H1 (cell line): ENCODE results near the gene MAST2. TPM values are rescaled to one million over a fixed set of nuclear protein-coding genes. Genes with fewer than 3 reads are reported as not detected.

Source experiments
- CTCF ChIA-PET: fragments of 300-600 bp; sonication (Branson Sonifier 250); formaldehyde crosslinking; loops from one replicate; lab custom pipeline; 2021; ENCODE audit not compliant: partially characterized antibody; lab: Charles Lee
- POLR2A ChIA-PET: fragments of 300-600 bp; sonication (Branson Sonifier 250); formaldehyde crosslinking; loops from one replicate; lab custom pipeline; 2021; ENCODE audit warnings: inconsistent platforms; ENCODE audit not compliant: partially characterized antibody; lab: Charles Lee
- DNase-seq, 2 experiments: peaks; one replicate each; pipeline versions ENCODE4 v3.0.0 to v3.0.0-alpha.2; 2010 to 2022; ENCODE audit warnings: low spot score in 2 of 2, low read depth in 1 of 2, mixed read lengths in 1 of 2
- FAIRE-seq: peaks from 2 replicates; lab custom pipeline; 2011; peaks lifted over from hg19 to GRCh38; lab: Jason Lieb, UNC
- H2AFZ ChIP-seq: 2 replicates; pipeline ENCODE4 v1.8.1; 2012; ENCODE audit warnings: low read length, inconsistent platforms
- H2AK5ac ChIP-seq: 2 replicates; pipeline ENCODE4 v1.6.1; 2013; ENCODE audit warnings: low read depth, low read length
- H2BK120ac ChIP-seq: replicated peaks from 2 replicates; pipeline ENCODE3; 2013; ENCODE audit warnings: low read depth, low read length, inconsistent platforms
- H2BK12ac ChIP-seq: 2 replicates; pipeline ENCODE4 v1.6.1; 2013; ENCODE audit warnings: low read depth, low read length
- H2BK15ac ChIP-seq: 2 replicates; pipeline ENCODE4 v1.6.1; 2013; ENCODE audit warnings: low read length
- H2BK20ac ChIP-seq: 2 replicates; pipeline ENCODE4 v1.6.1; 2013; ENCODE audit warnings: low read length
- H2BK5ac ChIP-seq: 2 replicates; pipeline ENCODE4 v1.6.1; 2013; ENCODE audit warnings: low read depth, low read length
- H3K14ac ChIP-seq: 2 replicates; pipeline ENCODE4 v1.6.1; 2013; ENCODE audit warnings: inconsistent platforms; ENCODE audit not compliant: insufficient read length
- H3K18ac ChIP-seq: 2 replicates; pipeline ENCODE4 v1.6.1; 2013; ENCODE audit warnings: low read length; ENCODE audit errors: extremely low read depth
- H3K23ac ChIP-seq: 2 replicates; pipeline ENCODE4 v1.6.1; 2013; ENCODE audit warnings: inconsistent platforms; ENCODE audit not compliant: insufficient read length
- H3K23me2 ChIP-seq: 2 replicates; pipeline ENCODE4 v1.6.1; 2013; ENCODE audit warnings: low read depth, low read length
- H3K27ac ChIP-seq: 2 replicates; pipeline ENCODE4 v1.6.1; 2011; ENCODE audit warnings: low read depth, low read length, inconsistent platforms
- H3K27me3 ChIP-seq, 4 experiments: replicated peaks in 1 of 4; 1 replicate in 1 of 4; 2 replicates in 3 of 4; pipeline versions ENCODE4 v1.6.1 to v1.8.1; 2011 to 2013; ENCODE audit warnings: low read length in 3 of 4, mild to moderate bottlenecking in 3 of 4, inconsistent platforms in 2 of 4, mixed read lengths in 2 of 4, moderate library complexity in 1 of 4; ENCODE audit not compliant: control insufficient read depth in 3 of 4, insufficient read depth in 3 of 4; ENCODE audit errors: extremely low read depth in 1 of 4
- H3K36me3 ChIP-seq, 4 experiments: 2 replicates each; pipeline versions ENCODE4 v1.6.1 to v1.8.1; 2011 to 2013; ENCODE audit warnings: mild to moderate bottlenecking in 4 of 4, low read length in 3 of 4, moderate library complexity in 2 of 4, control low read depth in 1 of 4, inconsistent platforms in 1 of 4; ENCODE audit not compliant: insufficient read depth in 4 of 4, control insufficient read depth in 2 of 4
- H3K4ac ChIP-seq: replicated peaks from 2 replicates; pipeline ENCODE3; 2013; ENCODE audit warnings: low read length, low read depth, mixed read lengths, inconsistent platforms; ENCODE audit not compliant: insufficient read length
- H3K4me1 ChIP-seq, 4 experiments: replicated peaks in 1 of 4; 1 replicate in 1 of 4; 2 replicates in 3 of 4; pipeline versions ENCODE4 v1.6.1 to v1.8.1; 2011 to 2013; ENCODE audit warnings: low read length in 3 of 4, inconsistent platforms in 2 of 4, mixed read lengths in 1 of 4; ENCODE audit not compliant: insufficient read depth in 4 of 4, control insufficient read depth in 3 of 4
- H3K4me2 ChIP-seq, 2 experiments: 2 replicates each; pipeline versions ENCODE4 v1.6.1 to v1.8.1; 2011 to 2013; ENCODE audit warnings: low read depth in 2 of 2, low read length in 2 of 2, control low read depth in 1 of 2, inconsistent platforms in 1 of 2, mild to moderate bottlenecking in 1 of 2; ENCODE audit not compliant: insufficient read depth in 1 of 2
- H3K4me3 ChIP-seq, 4 experiments: fragments of 200-600, 300-600 bp in 1 of 4; sonication (generic), shearing (Covaris generic), sonication (Bioruptor Twin) in 1 of 4; 2 replicates each; pipeline versions ENCODE4 v1.5.1 to v1.8.1; 2011 to 2016; ENCODE audit warnings: low read length in 4 of 4, low read depth in 3 of 4, control low read depth in 2 of 4, inconsistent platforms in 2 of 4, mild to moderate bottlenecking in 2 of 4, mixed read lengths in 1 of 4, moderate library complexity in 1 of 4; ENCODE audit not compliant: insufficient read depth in 2 of 4; ENCODE audit errors: extremely low read depth in 1 of 4
- H3K56ac ChIP-seq: replicated peaks from 2 replicates; pipeline ENCODE3; 2013; ENCODE audit warnings: low read depth, mild to moderate bottlenecking, mixed read lengths, low read length, inconsistent platforms; ENCODE audit not compliant: insufficient read length
- H3K79me1 ChIP-seq: 2 replicates; pipeline ENCODE4 v1.6.1; 2013; ENCODE audit warnings: low read depth, low read length, control low read depth
- H3K79me2 ChIP-seq, 2 experiments: 2 replicates each; pipeline versions ENCODE4 v1.6.1 to v1.8.1; 2012 to 2013; ENCODE audit warnings: low read length in 2 of 2, mild to moderate bottlenecking in 2 of 2, inconsistent platforms in 1 of 2; ENCODE audit not compliant: insufficient read depth in 2 of 2, control insufficient read depth in 1 of 2
- H3K9ac ChIP-seq, 4 experiments: replicated peaks in 1 of 4; 1 replicate in 1 of 4; 2 replicates in 3 of 4; pipeline versions ENCODE4 v1.6.1 to v1.8.1; 2011 to 2013; ENCODE audit warnings: low read depth in 3 of 4, low read length in 3 of 4, control low read depth in 2 of 4, mild to moderate bottlenecking in 2 of 4, moderate library complexity in 2 of 4, inconsistent platforms in 1 of 4; ENCODE audit errors: extremely low read depth in 1 of 4
- H3K9me3 ChIP-seq, 2 experiments: 2 replicates each; pipeline versions ENCODE4 v1.6.1 to v1.8.1; 2012 to 2013; ENCODE audit warnings: mild to moderate bottlenecking in 2 of 2, moderate library complexity in 2 of 2, control low read depth in 1 of 2, inconsistent platforms in 1 of 2, low read depth in 1 of 2, low read length in 1 of 2, mixed read lengths in 1 of 2; ENCODE audit not compliant: insufficient read depth in 2 of 2
- H4K20me1 ChIP-seq, 2 experiments: replicated peaks in 1 of 2; 2 replicates each; pipeline versions ENCODE3 to v1.8.1; 2011 to 2013; ENCODE audit warnings: inconsistent platforms in 2 of 2, low read length in 2 of 2, mild to moderate bottlenecking in 1 of 2; ENCODE audit not compliant: insufficient read depth in 2 of 2, control insufficient read depth in 1 of 2
- H4K5ac ChIP-seq: 2 replicates; pipeline ENCODE4 v1.6.1; 2013; ENCODE audit warnings: low read length, low read depth, mixed read lengths, inconsistent platforms; ENCODE audit not compliant: insufficient read length
- H4K8ac ChIP-seq: 2 replicates; pipeline ENCODE4 v1.8.0; 2013; ENCODE audit warnings: mild to moderate bottlenecking, moderate library complexity, low read length, inconsistent platforms; ENCODE audit not compliant: insufficient read depth; ENCODE audit errors: extremely low read depth
- H4K91ac ChIP-seq: replicated peaks from 2 replicates; pipeline ENCODE3; 2013; ENCODE audit warnings: low read length, mixed read lengths, inconsistent platforms; ENCODE audit not compliant: insufficient read length
- SUZ12 ChIP-seq: fragments of 200-600 bp; sonication (generic); IDR thresholded peaks from 2 replicates; pipeline ENCODE4 v1.6.1; 2012; ENCODE audit warnings: mild to moderate bottlenecking, inconsistent platforms, low read length, moderate library complexity, mixed read lengths
- WGBS, 2 experiments: shearing (Covaris generic) in 1 of 2; methylation state at CpG; one replicate each; pipeline versions ENCODE4 v1.1.6 to v1.1.7; 2013 to 2015; ENCODE audit warnings: low lambda C conversion rate in 2 of 2, mixed read lengths in 2 of 2, inconsistent platforms in 1 of 2, low coverage in 1 of 2, missing lambda C conversion rate in 1 of 2; ENCODE audit not compliant: insufficient replicate concordance in 2 of 2, insufficient coverage in 1 of 2, insufficient read length in 1 of 2; ENCODE audit errors: extremely low coverage in 1 of 2, missing lambda C conversion rate in 1 of 2; 5-methylcytosine and 5-hydroxymethylcytosine counted together
- polyA plus RNA-seq, 7 experiments: library from polyadenylated mRNA; depleted of rRNA in 3 of 7; stranded (reverse) in 5 of 7; unstranded in 2 of 7; fragments of >200 nt in 5 of 7; fragments of 200-250 nt in 2 of 7; gene quantifications; 1 replicate in 5 of 7; 2 replicates in 1 of 7; 4 replicates in 1 of 7; pipeline versions ENCODE4 v1.2.1 to v1.2.3, GENCODE V29; 2011 to 2013; ENCODE audit warnings: missing spikeins in 2 of 7, mixed read lengths in 2 of 7
- total RNA-seq: library from RNA; stranded (reverse); fragmentation: NEBNext Ultra II Directional; extraction: Animal tissue kit (Norgen Biotek cat#: 25700); gene quantifications from 2 replicates; pipeline ENCODE4 v1.2.1, GENCODE V29; 2021

Gene MAST2
- total and polyA plus RNA-seq, 2 of the 8 experiments (the other 6 are each of a cell fraction or from before 2014, with no cell fraction given): 20.5 to 35.4 TPM

DNA sequence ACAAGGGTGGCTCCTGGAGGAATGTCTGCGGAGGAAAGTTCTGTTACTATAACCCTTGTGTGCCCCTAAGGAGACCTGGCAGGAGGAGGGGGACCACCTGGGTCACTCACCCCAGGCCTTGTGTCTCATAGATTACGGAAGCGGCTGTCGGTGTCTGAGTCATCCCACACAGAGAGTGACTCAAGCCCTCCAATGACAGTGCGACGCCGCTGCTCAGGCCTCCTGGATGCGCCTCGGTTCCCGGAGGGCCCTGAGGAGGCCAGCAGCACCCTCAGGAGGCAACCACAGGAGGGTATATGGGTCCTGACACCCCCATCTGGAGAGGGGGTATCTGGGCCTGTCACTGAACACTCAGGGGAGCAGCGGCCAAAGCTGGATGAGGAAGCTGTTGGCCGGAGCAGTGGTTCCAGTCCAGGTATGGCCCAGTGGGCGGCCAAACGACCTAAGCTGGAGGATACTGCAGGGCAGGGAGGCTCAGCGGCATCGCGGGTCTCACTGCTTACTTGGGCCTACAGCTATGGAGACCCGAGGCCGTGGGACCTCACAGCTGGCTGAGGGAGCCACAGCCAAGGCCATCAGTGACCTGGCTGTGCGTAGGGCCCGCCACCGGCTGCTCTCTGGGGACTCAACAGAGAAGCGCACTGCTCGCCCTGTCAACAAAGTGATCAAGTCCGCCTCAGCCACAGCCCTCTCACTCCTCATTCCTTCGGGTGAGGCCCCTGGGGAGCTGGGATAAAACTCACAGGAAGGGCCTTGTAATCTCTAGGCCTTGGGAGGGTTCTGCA lies 227.7 kb downstream of the MAST2 start:
- H3K56ac ChIP-seq: no peak overlapping the region
- no peak overlapping the region for H3K14ac ChIP-seq
- no peak overlapping the region for H2BK15ac ChIP-seq
- H2AFZ ChIP-seq: no peak overlapping the region
- no peak overlapping the region for H3K4ac ChIP-seq
- TF ChIP-seq SUZ12: no peak
- H3K9me3 ChIP-seq: no peaks in the 10 kb centered on the region
- no peak overlapping the region for H2AK5ac ChIP-seq
- no peak overlapping the region for H2BK20ac ChIP-seq
- DNase-seq: no peak
- no peaks in the 10 kb centered on the region for H3K23me2 ChIP-seq
- no peaks in the 10 kb centered on the region for H3K4me1 ChIP-seq
- FAIRE-seq: no peak
- no peak overlapping the region for H4K5ac ChIP-seq
- H3K79me2 ChIP-seq: no peaks in the 10 kb centered on the region
- POLR2A ChIA-PET: no interaction called here
- H2BK5ac ChIP-seq: no peak overlapping the region
- H4K20me1 ChIP-seq: peaks cover 0 to 2% of the 10 kb centered on the region in 2 experiments
- no peak overlapping the region for H3K23ac ChIP-seq
- no peaks in the 10 kb centered on the region for H3K79me1 ChIP-seq
- H2BK12ac ChIP-seq: no peak overlapping the region
- no peak overlapping the region for H3K4me3 ChIP-seq
- H3K4me2 ChIP-seq: no peak overlapping the region
- H3K9ac ChIP-seq: no peak overlapping the region
- H3K36me3 ChIP-seq: peaks cover 2 to 31% (median 14%) of the 10 kb centered on the region in 4 experiments; a peak in 7 of 8 replicates
- H4K8ac ChIP-seq: no peak overlapping the region
- no peak overlapping the region for H2BK120ac ChIP-seq
- no peak overlapping the region for H4K91ac ChIP-seq
- no peak overlapping the region for H3K27ac ChIP-seq
- CTCF ChIA-PET: interaction anchor here (0.9 to 1.8 kb wide), 4 partner anchors 11 to 150 kb away, joined by 3 to 5 read pairs (median 4); no protein-coding TSS in a partner anchor
- H3K18ac ChIP-seq: no peak overlapping the region
- H3K27me3 ChIP-seq: no peaks in the 10 kb centered on the region
- 94% methylated on average over 25 of the region's 26 CpGs; no CpG with 5 or more reads in 1 of the 2 experiments for WGBS, 2 experiments
